NCI-H2196 (cell line): ENCODE data around the gene TMEM18.

Experiments used
- DNase-seq: peaks from one replicate; lab custom pipeline; 2025; ENCODE audit not compliant: unreplicated experiment; lab: John Stamatoyannopoulos, UW

The TMEM18 gene

DNA sequence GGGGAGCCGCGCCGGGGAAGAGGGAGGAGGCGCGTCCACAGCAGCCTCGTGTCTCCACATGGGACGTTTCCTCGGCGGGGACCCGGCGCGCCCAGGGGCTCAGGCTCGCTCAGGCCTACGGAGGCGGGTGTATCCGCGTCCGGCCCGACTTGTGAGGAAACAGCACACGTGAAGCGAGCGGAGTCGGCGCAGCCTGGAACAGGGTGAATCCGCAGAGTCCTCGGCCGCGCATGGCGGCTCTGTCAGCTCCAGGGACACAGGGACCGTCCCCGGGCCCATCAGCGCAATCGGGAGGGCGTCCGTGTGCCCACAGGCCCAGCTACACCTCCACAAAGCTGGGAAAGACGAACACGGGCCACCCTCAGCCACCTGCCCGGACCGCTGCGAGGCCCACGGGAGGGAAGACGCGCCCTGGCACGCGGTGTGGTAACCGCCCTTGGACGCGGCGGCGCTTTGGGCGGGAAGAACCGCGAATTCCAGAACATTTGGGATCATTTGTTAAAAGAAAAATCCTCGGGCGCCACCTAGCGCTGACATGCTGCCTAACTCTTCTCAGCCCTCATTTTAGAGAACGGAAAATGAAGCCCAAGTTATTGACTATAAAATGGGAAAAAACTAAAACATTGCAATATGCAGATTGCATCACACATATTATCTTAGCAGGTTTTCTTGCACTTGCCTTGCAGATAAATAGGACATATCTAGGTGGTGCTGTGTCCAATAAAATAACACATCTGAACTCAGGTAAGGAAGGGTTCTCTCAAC is 40.4 kb downstream of the TMEM18 start:
- peak; percentile 78 for DNase-seq

GRCh38 chr2:635687-636621 is 41.3 kb downstream of the TMEM18 start:
- DNase-seq: no peak

GRCh38 chr2:634636-635388 is 42.4 kb downstream of the TMEM18 start:
- DNase-seq: no peak

DNA sequence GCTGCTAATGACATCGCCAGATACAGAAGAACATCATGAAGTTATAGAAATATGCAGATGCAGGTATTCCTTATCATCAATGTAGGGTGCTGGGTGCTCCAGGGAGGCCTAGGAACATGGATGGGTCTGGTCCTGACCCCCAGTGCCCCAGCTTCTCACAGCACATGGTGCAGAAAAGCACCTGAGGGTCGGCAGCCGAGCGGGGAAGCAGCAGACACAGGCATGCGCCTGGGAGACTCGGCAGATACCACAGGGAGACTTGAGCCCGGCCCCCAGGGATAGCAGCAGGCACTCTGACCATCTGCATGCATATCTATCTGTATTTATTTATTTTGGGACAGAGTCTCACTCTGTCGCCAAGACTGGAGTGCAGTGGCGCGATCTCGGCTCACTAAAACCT is 43.2 kb downstream of the TMEM18 start:
- DNase-seq: no peak

- DNase-seq: no peak
Measured at GRCh38 chr2:633371-633770, 43.8 kb downstream of the TMEM18 start.

- no peak for DNase-seq
Measured at GRCh38 chr2:632471-632870, 44.7 kb downstream of the TMEM18 start.

DNA sequence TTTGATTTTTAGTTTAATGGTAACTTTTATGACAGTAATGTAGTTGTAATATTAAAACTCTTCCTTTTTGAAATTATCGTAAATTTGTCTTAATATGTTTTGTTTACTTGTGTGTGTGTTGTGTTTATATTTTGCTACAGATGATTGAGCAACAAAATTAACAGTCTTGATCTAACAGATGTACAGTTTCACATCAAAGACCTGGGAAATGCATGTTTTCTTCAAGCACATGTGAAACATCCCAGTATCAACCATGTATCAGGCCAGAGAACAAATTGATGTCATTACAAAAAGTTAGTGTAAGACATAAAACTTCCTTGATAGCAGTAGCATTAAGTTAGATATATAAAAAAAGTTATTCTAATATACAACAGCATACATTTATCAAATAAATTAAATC is 45.5 kb downstream of the TMEM18 start:
- DNase-seq: no peak

GRCh38 chr2:630451-631320 is 46.5 kb downstream of the TMEM18 start:
- no peak for DNase-seq

DNA sequence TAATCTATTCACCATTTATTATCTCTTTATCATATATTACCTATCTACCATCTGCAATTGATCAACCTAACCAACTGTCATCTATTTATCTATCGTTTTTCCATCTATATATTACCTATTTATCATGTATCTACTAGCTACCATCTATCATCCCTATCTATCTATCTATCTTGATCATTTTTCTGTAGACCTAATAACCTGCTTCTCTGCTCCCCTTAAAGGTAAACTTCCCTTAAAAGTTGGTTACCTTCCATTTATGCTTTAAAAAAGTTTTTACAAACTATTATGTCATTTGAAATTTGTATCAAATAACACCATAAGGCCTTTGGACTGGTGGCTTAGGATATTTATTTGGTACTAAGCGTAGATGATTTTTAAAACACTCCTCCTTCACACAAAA is 47.2 kb downstream of the TMEM18 start:
- no peak for DNase-seq

- DNase-seq: no peak
Measured at GRCh38 chr2:628651-629050, 48.6 kb downstream of the TMEM18 start.

GRCh38 chr2:627926-628560 is 49.2 kb downstream of the TMEM18 start:
- DNase-seq: no peak

GRCh38 chr2:627340-627709 is 49.9 kb downstream of the TMEM18 start:
- no peak for DNase-seq

- DNase-seq: no peak
Measured at GRCh38 chr2:626491-627339, 50.5 kb downstream of the TMEM18 start.

- DNase-seq: no peak
Measured at GRCh38 chr2:625415-626333, 51.5 kb downstream of the TMEM18 start.

GRCh38 chr2:624551-625347 is 52.5 kb downstream of the TMEM18 start:
- DNase-seq: no peak

DNA sequence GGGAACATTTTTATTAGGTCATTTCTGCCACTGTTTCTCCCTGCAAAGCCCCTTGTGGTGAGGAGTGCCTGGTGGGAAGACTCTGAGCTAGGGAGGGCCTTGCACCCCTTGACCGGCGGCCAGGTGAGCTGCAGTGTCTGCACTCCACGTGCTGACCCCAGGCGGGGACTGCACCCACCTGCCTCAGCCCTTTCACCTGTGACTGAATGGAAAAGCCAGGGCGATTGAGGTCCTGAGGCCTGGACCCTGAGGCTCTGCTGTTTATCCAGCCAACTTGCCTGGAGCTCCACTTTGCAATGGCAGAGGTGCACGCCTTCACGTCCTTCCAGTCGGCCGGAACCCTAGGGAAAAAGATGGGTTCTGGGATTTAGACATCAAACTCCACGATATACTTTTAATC is 53.1 kb downstream of the TMEM18 start:
- no peak for DNase-seq
